Fibroblast of peridontal ligament (primary cell): ENCODE data around the gene DNM3.
A peak's percentile ranks its signal among the peaks of the same experiment; 100 is the strongest.

ENCODE experiments used
- DNase-seq: peaks from one replicate; pipeline ENCODE4 v3.0.0-alpha.2; 2010; ENCODE audit errors: extremely low read depth

Gene DNM3

DNA sequence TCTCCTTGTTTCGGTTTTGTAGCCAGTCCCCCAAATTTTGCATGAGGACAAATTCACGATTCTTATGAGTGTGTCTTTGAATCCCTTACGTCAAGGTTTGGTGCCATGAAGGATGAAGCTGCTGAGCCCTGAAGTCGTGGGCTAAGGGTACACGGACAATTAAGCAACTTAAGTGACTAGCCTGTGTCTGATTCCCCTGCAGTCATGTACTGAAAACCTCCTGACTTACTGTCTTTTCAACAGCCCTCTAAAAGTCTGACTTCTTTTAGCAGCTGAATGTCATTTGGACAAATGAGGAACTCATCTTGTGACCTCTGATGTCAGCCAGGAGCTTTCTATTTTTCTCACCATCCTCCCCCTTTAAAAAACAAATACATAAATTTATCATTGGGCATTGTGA lies 552.1 kb downstream of the DNM3 start:
- DNase-seq = no peak

DNA sequence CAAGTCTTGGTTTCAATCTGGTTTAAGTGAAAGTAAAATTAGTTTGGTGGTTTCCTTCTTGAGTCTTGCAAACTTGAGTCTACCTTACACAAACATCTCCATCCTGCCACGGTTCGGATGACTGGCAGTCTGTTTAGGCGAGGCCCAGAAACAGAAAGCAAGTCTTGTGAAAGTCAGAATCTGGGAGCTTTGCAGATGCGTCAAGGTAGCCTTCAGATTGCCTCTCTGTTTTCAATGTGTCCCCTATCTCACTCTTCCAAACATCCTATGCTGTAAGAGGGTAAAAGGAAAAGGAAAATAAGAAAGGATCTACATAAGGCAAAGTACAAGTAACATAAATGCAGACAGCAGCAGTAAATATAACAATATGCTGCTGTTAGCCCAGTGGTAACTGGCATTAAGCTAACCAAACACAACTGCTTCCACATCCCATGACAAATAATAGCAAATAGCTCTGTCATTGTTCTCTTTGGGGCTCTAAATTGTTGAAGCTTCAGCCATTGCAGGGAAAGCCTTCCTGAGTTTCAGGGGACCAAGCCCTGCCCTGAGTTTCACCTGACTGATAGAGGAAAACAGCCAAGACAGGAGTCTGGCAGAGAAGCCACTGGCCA lies 552.9 kb downstream of the DNM3 start:
- DNase-seq = peak; percentile 29

- DNase-seq = peak; percentile 61
Measured at GRCh38 chr1:172394811-172395210, 553.5 kb downstream of the DNM3 start.

DNA sequence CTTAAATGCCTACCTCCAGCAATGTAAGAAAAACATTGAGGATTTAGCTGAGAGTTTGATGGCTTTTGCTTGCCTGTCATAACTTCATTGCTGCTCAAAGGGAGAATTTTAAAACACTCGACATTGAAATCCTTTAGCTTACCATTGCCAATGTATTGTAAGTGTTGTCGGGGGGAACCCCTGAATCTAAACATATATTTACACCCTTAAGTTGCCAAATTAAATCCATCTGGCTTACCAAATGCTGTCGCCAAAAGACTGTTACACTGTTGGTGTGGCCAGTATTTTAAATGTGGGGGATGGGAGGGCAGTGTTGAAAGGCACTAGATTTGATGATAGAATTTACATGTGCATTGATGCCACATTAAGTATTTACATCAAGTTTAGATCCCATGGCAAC lies 554.3 kb downstream of the DNM3 start:
- DNase-seq = no peak

DNA sequence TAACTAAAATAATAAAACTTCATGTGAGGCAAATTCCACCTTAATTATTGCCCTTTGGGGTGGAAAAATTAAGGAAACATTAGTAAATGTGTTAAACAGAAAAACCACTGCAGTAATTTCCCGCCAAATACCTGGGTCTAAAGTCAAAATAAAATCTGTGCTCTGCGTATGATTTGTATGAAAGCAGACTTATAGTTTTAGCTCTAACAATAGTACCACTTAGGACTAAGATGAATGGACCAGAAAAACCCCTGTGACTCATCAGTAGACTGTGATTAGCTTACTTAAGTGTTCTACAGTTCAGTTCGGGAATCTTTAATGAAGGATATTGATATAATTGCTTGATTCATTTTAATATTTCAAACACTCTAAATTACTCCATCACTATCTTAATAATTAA lies 555.9 kb downstream of the DNM3 start:
- peak; percentile 66 for DNase-seq

GRCh38 chr1:172397633-172398032 lies 556.3 kb downstream of the DNM3 start:
- no peak for DNase-seq

GRCh38 chr1:172398193-172398592 lies 556.9 kb downstream of the DNM3 start:
- DNase-seq = peak; percentile 28

DNA sequence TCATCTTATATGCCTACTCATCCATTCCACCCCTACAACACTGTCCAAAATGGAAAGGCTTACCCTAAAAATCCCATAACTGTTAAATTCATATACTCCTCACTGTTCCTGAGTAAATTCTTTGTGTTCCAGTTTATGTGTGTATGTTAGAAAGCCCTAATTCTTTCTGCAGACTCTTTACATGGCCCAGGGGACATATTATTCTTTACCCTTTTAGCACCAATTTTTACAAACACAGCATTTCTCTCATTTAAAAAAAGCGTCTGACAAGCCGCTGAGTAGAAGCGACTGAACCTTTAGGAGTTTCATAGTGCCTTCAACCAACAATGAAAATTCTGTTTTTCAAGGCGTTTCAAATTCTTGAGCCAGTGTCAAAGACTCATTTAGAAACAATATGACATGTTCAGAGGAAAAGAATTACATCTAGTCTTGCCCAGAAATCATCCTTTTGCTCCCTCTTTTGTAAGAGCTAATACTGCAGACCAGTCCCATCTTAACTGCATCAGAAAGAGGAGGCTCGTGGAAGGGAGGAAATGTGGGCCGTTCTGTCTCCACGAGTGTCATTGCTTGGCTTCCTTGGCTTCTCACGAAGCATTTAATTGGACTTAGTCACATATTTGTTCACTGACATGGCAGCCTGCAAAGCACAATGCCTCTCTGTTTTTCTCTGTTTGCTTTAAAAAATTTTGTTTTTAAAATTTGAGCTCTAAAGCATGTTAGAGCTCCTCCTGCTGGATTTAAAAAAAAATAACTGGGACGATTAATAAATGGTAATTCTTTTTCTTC lies 557.9 kb downstream of the DNM3 start:
- DNase-seq = peak; percentile 98

DNA sequence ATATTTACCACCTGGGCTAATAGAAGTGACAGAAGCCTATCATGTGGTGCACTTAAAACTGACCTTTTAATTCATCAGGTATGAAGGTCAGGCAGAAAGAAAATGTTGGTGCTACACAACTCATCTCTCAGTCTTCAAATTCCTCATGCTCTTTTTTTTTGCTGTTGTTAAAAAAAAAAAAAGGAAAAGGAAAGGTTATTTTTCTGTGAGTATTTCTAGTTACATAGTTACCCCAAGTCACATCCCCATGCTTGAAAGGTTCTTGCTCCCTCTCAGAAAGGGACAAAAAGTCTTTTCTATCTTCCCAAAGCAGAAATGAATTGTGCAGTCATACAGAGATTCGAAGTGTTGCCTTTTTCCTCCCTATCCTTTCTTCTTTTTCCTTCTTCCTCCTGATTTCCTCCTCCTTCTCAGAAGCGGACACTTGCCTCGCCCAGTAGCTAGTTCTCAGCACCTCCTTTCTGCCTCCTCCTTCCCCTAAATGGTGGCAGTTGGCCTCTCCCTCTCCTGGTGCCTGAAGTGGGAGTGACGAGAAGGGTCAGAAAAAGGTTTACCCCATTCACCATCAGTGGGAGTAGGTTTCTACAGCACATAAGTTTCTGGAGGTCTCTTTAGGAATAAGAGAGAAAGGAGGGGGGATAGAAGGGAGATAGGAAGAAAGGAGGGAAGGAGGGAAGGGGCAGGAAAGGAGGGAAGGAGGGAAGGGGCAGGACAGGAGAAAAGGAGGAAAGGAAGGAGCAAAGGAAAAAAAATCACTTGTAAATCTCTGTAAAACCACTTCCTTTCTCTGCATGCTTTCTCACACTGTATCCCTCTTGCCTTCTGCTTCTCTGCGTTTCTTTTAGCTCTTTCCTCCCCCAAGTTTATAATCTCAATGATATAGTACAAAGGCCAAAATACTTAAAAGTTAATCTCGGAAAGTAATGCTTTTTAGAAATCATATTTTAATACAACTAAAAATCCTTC lies 558.7 kb downstream of the DNM3 start:
- no peak for DNase-seq

DNA sequence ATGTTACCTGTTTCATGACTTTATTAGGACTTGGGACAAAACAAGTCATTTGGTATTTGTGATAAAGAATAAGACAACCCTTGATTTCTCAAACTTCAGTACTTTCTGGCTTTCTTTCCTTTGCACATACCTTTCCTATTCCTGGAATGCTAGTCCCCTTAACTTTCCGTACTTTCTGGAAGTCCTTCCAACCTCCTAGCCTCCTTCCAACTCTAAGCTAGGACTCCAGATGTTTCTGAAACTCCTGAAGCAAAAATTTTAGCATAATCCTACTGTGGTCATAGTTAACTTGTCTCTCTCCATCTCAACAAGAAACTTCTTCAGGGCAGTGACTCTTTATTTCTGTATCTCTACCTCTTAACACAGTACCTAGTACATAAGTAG lies 559.4 kb downstream of the DNM3 start:
- no peak for DNase-seq

DNA sequence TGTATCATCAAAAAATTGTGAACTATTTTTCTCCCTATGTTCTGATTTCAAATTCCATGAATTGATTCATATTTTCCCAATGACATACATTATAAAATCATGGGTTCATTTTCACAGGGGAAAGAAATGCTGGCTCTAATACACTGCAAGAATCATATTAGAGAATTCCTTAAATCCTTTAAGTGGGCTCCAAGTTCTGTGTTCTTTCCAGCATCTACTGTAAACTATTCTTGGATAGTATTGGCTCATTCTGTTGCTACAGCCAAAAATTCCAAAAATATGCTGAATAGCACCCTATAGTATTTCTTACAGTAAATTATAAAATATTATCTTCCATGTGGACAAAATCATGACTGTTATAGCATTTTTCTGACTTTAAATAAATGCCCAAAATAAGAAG lies 560.2 kb downstream of the DNM3 start:
- DNase-seq = peak; percentile 20

DNA sequence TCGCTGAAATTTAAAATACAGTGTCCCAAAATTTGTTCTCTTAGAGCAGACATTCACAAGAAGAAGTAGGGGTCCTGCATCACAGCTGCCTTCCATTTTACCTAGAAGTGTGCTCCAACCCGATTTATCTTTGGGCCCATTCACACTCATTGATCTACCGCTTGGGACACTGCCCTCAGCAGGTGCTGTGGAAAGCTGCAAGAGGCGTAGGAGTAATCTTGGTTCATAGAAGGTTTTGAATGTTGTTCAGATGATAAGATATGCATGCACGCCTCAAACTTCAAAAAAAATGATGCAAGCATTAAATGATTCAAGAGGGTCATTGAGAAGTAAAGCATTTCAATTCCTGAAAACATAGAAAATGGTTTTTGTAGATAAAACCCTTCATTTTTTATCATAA lies 560.6 kb downstream of the DNM3 start:
- DNase-seq = no peak

DNA sequence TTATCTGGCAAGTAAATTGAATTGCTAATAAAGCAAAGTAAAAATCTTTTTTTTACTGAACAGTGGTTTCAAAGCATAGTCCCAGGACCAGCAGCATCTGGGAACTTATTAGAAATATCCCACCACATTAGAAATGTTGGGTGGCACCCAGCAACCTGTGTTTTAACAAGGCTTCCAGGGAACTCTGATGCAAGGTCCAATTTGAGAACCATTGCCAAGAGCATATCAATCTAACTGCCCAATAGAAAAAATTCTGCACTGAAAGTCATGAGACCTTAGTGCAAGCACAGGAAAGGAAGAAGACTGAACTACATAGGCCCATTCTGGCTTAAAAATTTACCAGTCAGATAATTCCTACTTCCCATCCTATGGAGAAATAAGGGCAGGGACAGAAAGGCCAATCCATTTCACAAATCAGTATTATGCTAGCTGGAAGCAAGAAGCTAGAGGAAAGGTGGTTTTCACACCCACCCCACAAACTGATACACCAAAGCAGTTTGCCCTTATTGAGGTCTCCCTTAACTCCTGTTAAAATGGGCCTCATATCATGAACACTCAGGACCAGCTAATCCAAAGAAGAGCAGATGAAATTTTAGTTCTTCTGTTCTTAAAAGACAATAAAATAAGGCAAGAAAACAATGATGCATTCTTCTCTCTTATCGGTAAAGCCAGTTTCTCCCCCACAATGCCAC lies 561.7 kb downstream of the DNM3 start:
- no peak for DNase-seq

DNA sequence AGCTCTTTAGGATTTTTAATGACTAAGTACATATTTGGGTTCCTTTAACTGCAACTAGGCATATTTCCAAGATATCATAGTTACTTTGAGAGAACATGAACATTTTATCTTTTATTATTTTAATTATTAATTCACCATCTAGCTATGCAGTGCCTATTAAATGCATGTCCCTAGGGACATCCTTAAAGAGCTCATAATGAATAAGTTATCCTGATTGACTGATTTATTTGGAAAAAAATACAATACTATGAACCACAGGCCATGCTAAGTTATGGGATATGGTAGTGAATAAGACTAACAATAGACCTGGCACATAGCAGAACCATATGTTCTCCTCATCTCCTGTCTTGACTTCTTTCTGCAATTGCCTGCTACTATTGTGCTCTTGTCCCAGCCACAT lies 562.8 kb downstream of the DNM3 start:
- DNase-seq = no peak

- no peak for DNase-seq
Measured at GRCh38 chr1:172405912-172406311, 564.6 kb downstream of the DNM3 start.

DNA sequence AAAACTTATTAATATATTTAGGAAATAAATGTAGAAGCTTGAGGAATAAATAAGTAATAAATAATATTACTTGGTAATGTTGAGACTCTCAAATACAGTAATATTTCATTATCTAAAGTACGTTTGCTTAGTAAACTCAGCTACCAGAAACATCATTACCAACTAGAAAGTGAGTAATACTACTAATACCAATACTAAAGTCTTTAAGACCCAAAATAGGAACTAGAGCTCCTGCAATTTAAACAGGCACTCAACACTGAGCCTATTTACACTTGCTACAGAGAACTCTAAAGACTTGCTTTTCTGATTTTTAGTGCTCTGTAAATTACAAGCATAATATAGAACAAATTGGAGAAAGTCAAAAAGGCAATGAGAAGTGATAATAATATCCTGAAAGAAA lies 565.7 kb downstream of the DNM3 start:
- no peak for DNase-seq

DNA sequence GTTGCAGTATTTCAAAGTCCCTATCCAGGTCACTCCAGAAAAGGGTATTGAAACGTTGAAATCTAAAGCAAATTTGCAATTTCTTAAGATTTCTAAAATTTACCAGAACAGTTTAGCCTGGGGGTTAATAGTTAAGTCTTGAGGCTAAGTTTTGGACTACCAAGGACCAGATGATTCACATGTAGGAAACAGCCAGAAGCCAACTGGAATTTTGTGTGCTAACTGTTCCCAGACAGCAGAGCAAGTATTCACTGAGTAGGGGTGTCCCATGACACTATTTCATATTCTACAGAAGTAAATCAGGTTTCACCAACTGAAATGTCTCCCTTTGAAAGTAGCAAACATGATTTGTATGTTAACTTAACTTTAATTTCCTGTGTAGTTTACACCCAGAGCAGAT lies 567.7 kb downstream of the DNM3 start:
- peak; percentile 79 for DNase-seq

DNA sequence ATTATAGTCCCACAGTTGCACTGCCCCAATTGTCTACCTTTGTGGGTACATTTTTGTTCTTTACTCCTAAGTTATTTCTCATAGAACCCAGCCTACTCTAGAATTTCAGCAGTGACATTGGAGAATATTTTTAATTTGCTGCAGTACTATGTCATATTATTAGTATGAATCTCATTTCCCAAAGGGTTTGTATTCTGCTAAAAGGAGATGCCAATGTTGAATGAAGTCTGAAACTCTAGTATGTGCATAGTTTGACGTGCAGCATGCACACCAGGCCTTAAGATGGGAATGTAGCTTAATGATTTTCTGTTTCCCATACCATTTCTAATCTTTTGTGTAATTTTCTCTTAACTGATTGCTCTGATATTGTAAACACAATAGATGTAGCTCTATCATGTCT lies 568.7 kb downstream of the DNM3 start:
- no peak for DNase-seq

GRCh38 chr1:172411791-172412338 lies 570.6 kb downstream of the DNM3 start:
- DNase-seq = no peak

DNA sequence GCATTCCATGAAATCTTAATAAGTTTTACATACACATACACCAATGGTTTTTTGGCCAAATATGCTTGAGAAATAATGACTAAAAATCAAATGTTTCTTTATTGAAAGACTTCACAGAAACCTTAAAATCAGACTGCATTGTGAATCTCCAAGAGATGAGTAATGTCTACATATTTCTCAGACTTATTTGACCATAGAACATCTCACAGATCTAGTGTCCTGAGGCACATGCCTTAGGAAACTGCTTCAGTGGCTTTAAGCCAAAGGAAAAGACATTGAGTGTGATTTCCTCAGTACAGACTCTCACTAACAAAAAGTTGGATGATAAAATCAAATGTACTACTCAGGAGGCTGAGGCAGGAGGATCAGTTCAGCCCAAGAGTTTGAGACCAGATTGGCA lies 573.0 kb downstream of the DNM3 start:
- peak; percentile 57 for DNase-seq

DNA sequence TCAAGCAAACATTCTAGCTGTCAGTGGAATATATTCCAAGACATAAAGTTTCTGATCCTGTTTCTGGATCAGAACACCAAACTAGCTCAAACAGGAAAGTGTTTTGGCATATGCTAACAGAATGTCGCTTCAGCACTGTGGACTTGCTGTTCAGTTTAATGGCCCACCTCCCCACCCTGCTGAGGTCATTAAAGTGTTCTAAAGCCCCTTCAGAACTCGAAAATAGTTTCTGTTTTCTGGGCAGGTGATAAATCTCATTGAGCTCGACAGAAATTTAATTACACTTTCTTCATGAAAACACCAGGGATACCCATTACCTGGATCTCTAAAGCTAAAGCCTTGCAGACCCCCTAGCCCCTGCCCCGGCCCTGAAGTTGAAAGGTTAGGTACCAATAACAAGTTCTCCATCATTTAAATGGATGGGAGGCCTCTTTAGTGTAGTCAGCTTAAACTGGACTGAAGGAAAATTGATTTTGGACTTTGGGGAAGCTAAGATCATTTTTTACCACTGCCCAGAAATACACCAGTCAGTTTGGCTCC lies 575.3 kb downstream of the DNM3 start:
- DNase-seq = no peak
